Panc1 (cell line): ENCODE results near the gene GNAS-AS1. TPM values are rescaled to one million over a fixed set of nuclear protein-coding genes. Genes with fewer than 3 reads are reported as not detected.

Experiments used
- ATAC-seq: fragments of 200-7000 bp; cut with Tn5 transposase; 2 replicates; pipeline ENCODE4 v1.9.1; 2020; ENCODE audit warnings: mild to moderate bottlenecking, moderate library complexity
- BruUV-seq: library from RNA; stranded (reverse); fragments of 400-500 nt; replicated peaks from 2 replicates; lab custom pipeline; 2021; lab: Mats Ljungman, UMichigan
- CTCF ChIA-PET: fragments of 300-600 bp; sonication (Branson Sonifier 250); formaldehyde crosslinking; loops from one replicate; lab custom pipeline; 2022; ENCODE audit warnings: antibody characterized with exemption; lab: Charles Lee
- POLR2A ChIA-PET: fragments of 300-600 bp; sonication (Branson Sonifier 250); formaldehyde crosslinking; loops from one replicate; lab custom pipeline; 2022; ENCODE audit warnings: antibody characterized with exemption; lab: Charles Lee
- DNase-seq: peaks from one replicate; pipeline ENCODE4 v3.0.0-alpha.2; 2010; ENCODE audit warnings: low read depth, low spot score
- H3K27ac ChIP-seq: 2 replicates; pipeline ENCODE4 v1.5.1; 2011; ENCODE audit warnings: mild to moderate bottlenecking, low read length, inconsistent platforms
- H3K27me3 ChIP-seq: fragments of 200-500 bp; sonication (Bioruptor generic); 2 replicates; pipeline ENCODE4 v1.6.0; 2014; ENCODE audit warnings: low read length, inconsistent platforms; ENCODE audit not compliant: control insufficient read depth, insufficient read depth
- H3K36me3 ChIP-seq: fragments of 200-500 bp; sonication (Bioruptor generic); 2 replicates; pipeline ENCODE4 v1.5.1; 2014; ENCODE audit warnings: inconsistent platforms, mild to moderate bottlenecking, low read length, moderate library complexity; ENCODE audit not compliant: control insufficient read depth, insufficient read depth
- H3K4me1 ChIP-seq: 2 replicates; pipeline ENCODE4 v1.5.1; 2011; ENCODE audit warnings: inconsistent platforms, mild to moderate bottlenecking, low read length, moderate library complexity; ENCODE audit not compliant: control insufficient read depth, insufficient read depth
- H3K4me3 ChIP-seq, 2 experiments: 2 replicates each; pipeline ENCODE4 v1.5.1; 2011 to 2012; ENCODE audit warnings: low read depth in 2 of 2, low read length in 2 of 2, mild to moderate bottlenecking in 2 of 2, inconsistent platforms in 1 of 2, moderate library complexity in 1 of 2
- H3K9me3 ChIP-seq: fragments of 200-500 bp; sonication (Bioruptor generic); 2 replicates; pipeline ENCODE4 v1.5.1; 2014; ENCODE audit warnings: low read depth, mild to moderate bottlenecking, inconsistent platforms, low read length, moderate library complexity; ENCODE audit not compliant: control insufficient read depth, insufficient read depth
- POLR2AphosphoS5 ChIP-seq: IDR thresholded peaks from 2 replicates; pipeline ENCODE4 v1.6.1; 2012; ENCODE audit warnings: mild to moderate bottlenecking, low read depth, low read length, moderate library complexity
- REST ChIP-seq, 2 experiments: IDR thresholded peaks; 2 replicates each; pipeline ENCODE4 v1.6.1; 2011 to 2012; ENCODE audit warnings: low read depth in 2 of 2, control low read depth in 1 of 2, low read length in 1 of 2, mild to moderate bottlenecking in 1 of 2, moderate library complexity in 1 of 2; ENCODE audit not compliant: insufficient read depth in 1 of 2
- SIN3A ChIP-seq: IDR thresholded peaks from 2 replicates; pipeline ENCODE4 v1.6.1; 2012; ENCODE audit warnings: low read depth, mild to moderate bottlenecking, low read length, moderate library complexity, borderline replicate concordance; ENCODE audit not compliant: insufficient read depth
- TCF7L2 ChIP-seq: IDR thresholded peaks from 2 replicates; pipeline ENCODE4 v1.6.1; 2011; ENCODE audit warnings: mild to moderate bottlenecking, low read depth, low read length, inconsistent platforms
- in situ Hi-C: cut with HindIII; loops from 2 replicates; pipeline ENCODE4 v1.10.0; 2016; ENCODE audit warnings: low sequenced_read_pairs, low pct_unique_long_range_greater_than_20kb
- intact Hi-C: fragments of 100-400 bp; cut with micrococcal nuclease; formaldehyde crosslinking; loops from one replicate; pipeline ENCODE4 v1.10.0; 2022; ENCODE audit not compliant: unreplicated experiment
- total RNA-seq: library from RNA; stranded (reverse); gene quantifications from one replicate; pipeline ENCODE4 v1.2.1, GENCODE V29; 2021; ENCODE audit not compliant: unreplicated experiment
- TF ChIP-seq, protein P1 (sequence below): fragments of 450-650 bp; IDR thresholded peaks from 2 replicates; pipeline ENCODE4 v1.5.1; 2017; ENCODE audit warnings: mild to moderate bottlenecking

The GNAS-AS1 gene
- total RNA-seq, 1 experiment from 2014 or later = not detected

DNA sequence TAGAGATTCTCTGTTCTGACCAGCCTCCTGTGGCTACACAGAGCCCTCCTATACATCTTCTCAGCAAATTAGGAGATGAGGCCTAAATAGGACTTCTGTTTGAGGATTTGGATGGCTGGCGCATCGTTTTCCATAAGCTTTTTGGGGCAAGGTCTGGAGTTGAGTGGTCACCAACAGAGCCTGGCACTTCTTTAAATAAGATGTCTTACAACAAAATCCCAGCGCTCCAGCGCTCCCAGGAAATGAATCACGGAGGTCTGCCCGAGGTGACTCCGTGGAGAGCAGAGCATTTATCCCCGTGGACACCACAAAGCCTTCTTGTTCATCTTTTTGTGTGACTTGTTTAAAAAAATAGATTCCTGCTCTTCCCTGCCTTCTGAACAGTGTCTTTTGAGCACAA, 75.3 kb downstream of the GNAS-AS1 start:
- in situ Hi-C loops (no loop called here), intact Hi-C loops (no loop called here)
- Histone ChIP-seq H3K36me3 (no peaks in the 10 kb centered on the region), H3K4me1 (no peaks in the 10 kb centered on the region), H3K27ac (no peak overlapping the region), H3K9me3 (no peaks in the 10 kb centered on the region), H3K27me3 (peaks cover 20% of the 10 kb centered on the region), H3K4me3 (no peak overlapping the region)
- ChIA-PET CTCF (no interaction called here), POLR2A (no interaction called here)
- TF ChIP-seq REST (IDR thresholded peaks at IDR 0.05; ENCODE audit: insufficient read depth in 1 of 2, low read depth in 2 of 2, low read length in 1 of 2) = no peak
- no peak for TF ChIP-seq TCF7L2
- TF ChIP-seq SIN3A = no peak
- DNase-seq = no peak
- no peak for ATAC-seq
- BruUV-seq = no TSS peak

DNA sequence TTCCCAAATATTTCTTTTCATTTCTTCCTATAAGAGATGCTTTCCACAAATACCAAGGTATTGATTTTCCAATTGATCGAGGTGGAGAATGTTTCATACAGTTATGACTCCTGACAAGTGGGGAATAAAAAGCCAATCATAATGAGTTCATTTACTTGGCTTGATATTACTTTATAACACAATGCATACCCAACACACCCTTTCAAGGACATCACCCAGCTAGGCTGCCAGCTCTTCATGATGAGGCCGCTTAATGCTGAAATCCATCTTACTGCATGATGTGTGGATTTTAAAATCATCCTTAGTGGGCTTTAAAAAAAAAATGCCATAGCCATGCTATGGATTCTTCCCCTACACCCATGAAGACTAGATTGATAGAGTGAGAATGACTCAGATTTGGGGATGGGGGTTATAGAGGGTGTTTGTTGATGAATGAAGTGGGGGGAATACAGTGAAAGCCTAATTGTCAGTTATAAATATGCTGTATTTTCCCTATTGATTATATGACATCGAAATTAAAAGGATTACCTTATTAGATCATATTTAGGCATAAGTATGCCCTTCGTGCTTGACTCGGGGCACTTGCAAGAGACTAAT, 75.9 kb downstream of the GNAS-AS1 start:
- CTCF ChIA-PET = no interaction called here
- no peak for ATAC-seq
- BruUV-seq = no TSS peak
- in situ Hi-C loops = no loop called here
- no peaks in the 10 kb centered on the region for H3K36me3 ChIP-seq
- intact Hi-C loops = no loop called here
- no peaks in the 10 kb centered on the region for H3K4me1 ChIP-seq
- DNase-seq = no peak
- H3K9me3 ChIP-seq = no peaks in the 10 kb centered on the region
- TF ChIP-seq REST (IDR thresholded peaks at IDR 0.05; ENCODE audit: insufficient read depth in 1 of 2, low read depth in 2 of 2, low read length in 1 of 2) (no peak), TCF7L2 (no peak), POLR2AphosphoS5 (no peak), SIN3A (no peak)
- TF ChIP-seq, protein P1, sequence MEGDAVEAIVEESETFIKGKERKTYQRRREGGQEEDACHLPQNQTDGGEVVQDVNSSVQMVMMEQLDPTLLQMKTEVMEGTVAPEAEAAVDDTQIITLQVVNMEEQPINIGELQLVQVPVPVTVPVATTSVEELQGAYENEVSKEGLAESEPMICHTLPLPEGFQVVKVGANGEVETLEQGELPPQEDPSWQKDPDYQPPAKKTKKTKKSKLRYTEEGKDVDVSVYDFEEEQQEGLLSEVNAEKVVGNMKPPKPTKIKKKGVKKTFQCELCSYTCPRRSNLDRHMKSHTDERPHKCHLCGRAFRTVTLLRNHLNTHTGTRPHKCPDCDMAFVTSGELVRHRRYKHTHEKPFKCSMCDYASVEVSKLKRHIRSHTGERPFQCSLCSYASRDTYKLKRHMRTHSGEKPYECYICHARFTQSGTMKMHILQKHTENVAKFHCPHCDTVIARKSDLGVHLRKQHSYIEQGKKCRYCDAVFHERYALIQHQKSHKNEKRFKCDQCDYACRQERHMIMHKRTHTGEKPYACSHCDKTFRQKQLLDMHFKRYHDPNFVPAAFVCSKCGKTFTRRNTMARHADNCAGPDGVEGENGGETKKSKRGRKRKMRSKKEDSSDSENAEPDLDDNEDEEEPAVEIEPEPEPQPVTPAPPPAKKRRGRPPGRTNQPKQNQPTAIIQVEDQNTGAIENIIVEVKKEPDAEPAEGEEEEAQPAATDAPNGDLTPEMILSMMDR = no peak
- POLR2A ChIA-PET = no interaction called here
- no peak overlapping the region for H3K4me3 ChIP-seq
- H3K27me3 ChIP-seq = peaks cover 17% of the 10 kb centered on the region
- no peak overlapping the region for H3K27ac ChIP-seq
